Measurements from ENCODE around the gene MOGAT3.

DNA sequence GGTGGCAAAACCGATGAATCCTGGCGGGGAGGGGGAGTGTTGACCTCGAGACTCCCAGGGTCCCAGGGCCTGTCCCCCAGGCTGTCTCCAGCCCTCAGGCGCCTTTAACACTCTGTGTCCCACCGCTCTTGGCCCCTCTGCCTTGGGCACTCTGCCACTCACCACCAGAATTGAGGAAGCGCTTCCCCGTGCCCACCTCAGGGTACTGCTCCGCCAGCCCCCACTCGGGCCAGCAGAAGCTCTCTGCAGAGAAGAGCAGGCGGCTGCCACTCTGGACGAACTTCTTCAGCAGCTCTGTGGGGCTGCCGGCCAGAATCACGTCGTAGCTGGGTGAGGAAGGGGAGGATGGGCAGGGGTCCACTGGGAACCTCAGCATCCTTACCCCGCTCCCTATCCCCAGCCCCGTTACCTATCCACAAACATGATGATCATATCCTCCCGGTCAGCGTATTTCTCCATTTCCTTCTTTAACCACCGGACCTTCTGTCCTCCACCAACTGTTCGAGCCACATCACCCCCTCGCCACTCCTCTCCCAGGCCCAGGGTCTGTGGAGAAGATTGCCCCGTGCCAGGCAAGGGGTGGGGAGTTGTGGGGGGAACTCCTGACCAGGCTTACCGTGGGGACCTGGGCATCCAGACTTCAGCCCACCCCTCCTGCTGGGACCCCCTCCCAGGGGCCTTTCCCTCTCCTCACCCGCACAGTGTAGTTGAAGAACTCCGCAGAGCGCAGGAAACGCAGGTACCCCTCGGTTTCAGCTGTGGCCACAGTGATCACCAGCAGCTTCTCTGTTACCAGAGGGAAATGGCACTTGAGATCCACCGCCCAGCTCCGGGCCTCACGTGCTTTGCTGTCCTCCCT lies 15.4 kb upstream of the MOGAT3 start:
- no peak for TF ChIP-seq GATA2 (IDR thresholded peaks at IDR 0.05; ENCODE audit: low read depth, low read length)
- no peak for TF ChIP-seq GATA3 (IDR thresholded peaks at IDR 0.05; ENCODE audit: low read depth, low read length)

Data from SH-SY5Y (cell line).